RWPE2 (cell line): ENCODE data around the gene RILP.
A peak's percentile ranks its signal among the peaks of the same experiment; 100 is the strongest.

ENCODE experiments used
- ATAC-seq: fragments of 200-7000 bp; cut with Tn5 transposase; 3 replicates; pipeline ENCODE4 v1.9.1; 2021; ENCODE audit warnings: low read depth
- DNase-seq: peaks from one replicate; pipeline ENCODE4 v3.0.0-alpha.2; 2020; ENCODE audit warnings: low spot score
- H3K27ac ChIP-seq: fragments of 450-650 bp; 2 replicates; pipeline ENCODE4 v1.5.1; 2017; ENCODE audit warnings: mild to moderate bottlenecking; ENCODE audit not compliant: poor library complexity, severe bottlenecking
- H3K27me3 ChIP-seq: fragments of 250-450 bp; sonication (Bioruptor Pico); 2 replicates; pipeline ENCODE4 v1.5.1; 2021; ENCODE audit warnings: mild to moderate bottlenecking, moderate library complexity; ENCODE audit not compliant: insufficient read depth, poor library complexity, severe bottlenecking
- H3K36me3 ChIP-seq: fragments of 250-450 bp; sonication (Bioruptor Pico); 2 replicates; pipeline ENCODE4 v1.5.1; 2020; ENCODE audit warnings: low read depth, mild to moderate bottlenecking, moderate library complexity
- H3K4me1 ChIP-seq: fragments of 250-450 bp; sonication (Bioruptor Pico); 2 replicates; pipeline ENCODE4 v1.5.1; 2021; ENCODE audit warnings: mild to moderate bottlenecking, moderate library complexity; ENCODE audit not compliant: insufficient read depth, poor library complexity, severe bottlenecking
- H3K4me3 ChIP-seq: fragments of 250-450 bp; sonication (Bioruptor Pico); 2 replicates; pipeline ENCODE4 v1.5.1; 2021; ENCODE audit warnings: mild to moderate bottlenecking, moderate library complexity; ENCODE audit not compliant: severe bottlenecking
- H3K9me3 ChIP-seq: fragments of 250-450 bp; sonication (Bioruptor Pico); 2 replicates; pipeline ENCODE4 v1.5.1; 2021; ENCODE audit warnings: mild to moderate bottlenecking, moderate library complexity; ENCODE audit not compliant: severe bottlenecking
- CTCF ChIP-seq: fragments of 450-650 bp; IDR thresholded peaks from one replicate; pipeline ENCODE4 v1.5.1; 2017; ENCODE audit warnings: mild to moderate bottlenecking, moderate library complexity; ENCODE audit not compliant: poor library complexity, severe bottlenecking

The RILP gene

GRCh38 chr17:1643999-1644492 is 5.6 kb downstream of the RILP start:
- no peak for ATAC-seq
- no peak for DNase-seq
- no peak for TF ChIP-seq CTCF
- peaks cover 13% of the 10 kb centered on the region for H3K4me1 ChIP-seq
- H3K27ac ChIP-seq = peak overlapping the region; percentile 48
- no peaks in the 10 kb centered on the region for H3K36me3 ChIP-seq
- peak overlapping the region; percentile 43 for H3K4me3 ChIP-seq
- no peaks in the 10 kb centered on the region for H3K9me3 ChIP-seq
- H3K27me3 ChIP-seq = no peaks in the 10 kb centered on the region

GRCh38 chr17:1643293-1643998 is 6.2 kb downstream of the RILP start:
- H3K27me3 ChIP-seq = no peaks in the 10 kb centered on the region
- peaks cover 13% of the 10 kb centered on the region for H3K4me1 ChIP-seq
- no peaks in the 10 kb centered on the region for H3K9me3 ChIP-seq
- H3K4me3 ChIP-seq = peak overlapping the region; percentile 43
- ATAC-seq (peak; percentile 44; the same call in 2 of the 3 replicates), DNase-seq (no peak)
- peak; percentile 31 for TF ChIP-seq CTCF
- H3K27ac ChIP-seq = peak overlapping the region; percentile 48
- no peaks in the 10 kb centered on the region for H3K36me3 ChIP-seq

GRCh38 chr17:1641065-1641403 is 8.6 kb downstream of the RILP start:
- no peak overlapping the region for H3K4me3 ChIP-seq
- TF ChIP-seq CTCF = no peak
- peaks cover 13% of the 10 kb centered on the region for H3K4me1 ChIP-seq
- H3K9me3 ChIP-seq = no peaks in the 10 kb centered on the region
- no peak for ATAC-seq
- no peaks in the 10 kb centered on the region for H3K27me3 ChIP-seq
- no peak overlapping the region for H3K27ac ChIP-seq
- no peak for DNase-seq
- H3K36me3 ChIP-seq = no peaks in the 10 kb centered on the region

- Histone ChIP-seq H3K4me1 (peaks cover 13% of the 10 kb centered on the region), H3K4me3 (no peak overlapping the region), H3K27me3 (no peaks in the 10 kb centered on the region), H3K27ac (no peak overlapping the region), H3K36me3 (no peaks in the 10 kb centered on the region), H3K9me3 (no peaks in the 10 kb centered on the region)
- TF ChIP-seq CTCF = no peak
- DNase-seq (no peak), ATAC-seq (peak; percentile 33; the same call in 1 of the 3 replicates)
These were observed 9.2 kb downstream of the RILP start for GRCh38 chr17:1640329-1641064.
